Measurements from ENCODE around the gene DAAM1. TPM values are rescaled to one million over a fixed set of nuclear protein-coding genes. Genes with fewer than 3 reads are reported as not detected.

DAAM1 gene
- polyA plus RNA-seq, 2 donors: 21.7 to 32.7 TPM

- peaks cover 0 to 3% of the 10 kb centered on the region in 2 donors for H3K4me1 ChIP-seq (ENCODE audit: control insufficient read depth in 2 of 2, insufficient read depth in 2 of 2, low read length in 1 of 2)
- H3K27ac ChIP-seq (ENCODE audit: low read depth in 2 of 2, low read length in 1 of 2): no peak overlapping the region
- peaks cover 0 to 2% of the 10 kb centered on the region in 2 donors for H3K36me3 ChIP-seq (ENCODE audit: control insufficient read depth in 2 of 2, insufficient read depth in 2 of 2, low read length in 1 of 2)
These were observed 131.9 kb downstream of the DAAM1 start for GRCh38 chr14:59320361-59320760.

GRCh38 chr14:59320763-59321625 lies 132.5 kb downstream of the DAAM1 start:
- no peak overlapping the region for H3K4me3 ChIP-seq (ENCODE audit: low read depth in 1 of 2, low read length in 2 of 2)
- 25 to 52% methylated on average over 3 of the region's 3 CpGs for WGBS, 2 donors
- no peaks in the 10 kb centered on the region for H3K27me3 ChIP-seq (ENCODE audit: control insufficient read depth in 1 of 2, insufficient read depth in 2 of 2, low read length in 2 of 2)
- peaks cover 0 to 6% of the 10 kb centered on the region in 2 donors for H3K4me1 ChIP-seq (ENCODE audit: control insufficient read depth in 2 of 2, insufficient read depth in 2 of 2, low read length in 1 of 2)
- peak overlapping the region in 1 of 2 donors; percentile 63 for H3K27ac ChIP-seq (ENCODE audit: low read depth in 2 of 2, low read length in 1 of 2)
- H3K36me3 ChIP-seq (ENCODE audit: control insufficient read depth in 2 of 2, insufficient read depth in 2 of 2, low read length in 1 of 2): peaks cover 2 to 4% of the 10 kb centered on the region in 2 donors
- H3K9me3 ChIP-seq (ENCODE audit: control insufficient read depth in 2 of 2, insufficient read depth in 1 of 2, low read depth in 1 of 2, low read length in 1 of 2): no peaks in the 10 kb centered on the region

More at GRCh38 chr14:59320361-59320760, 131.9 kb downstream of the DAAM1 start:
- Histone ChIP-seq H3K4me3 (ENCODE audit: low read depth in 1 of 2, low read length in 2 of 2) (no peak overlapping the region), H3K9me3 (ENCODE audit: control insufficient read depth in 2 of 2, insufficient read depth in 1 of 2, low read depth in 1 of 2, low read length in 1 of 2) (no peaks in the 10 kb centered on the region), H3K27me3 (ENCODE audit: control insufficient read depth in 1 of 2, insufficient read depth in 2 of 2, low read length in 2 of 2) (no peaks in the 10 kb centered on the region)

- peaks cover 0 to 6% of the 10 kb centered on the region in 2 donors for H3K4me1 ChIP-seq (ENCODE audit: control insufficient read depth in 2 of 2, insufficient read depth in 2 of 2, low read length in 1 of 2)
- 44 to 62% methylated on average over 3 of the region's 3 CpGs for WGBS, 2 donors
- peak overlapping the region in 1 of 2 donors; percentile 63 for H3K27ac ChIP-seq (ENCODE audit: low read depth in 2 of 2, low read length in 1 of 2)
- no peaks in the 10 kb centered on the region for H3K9me3 ChIP-seq (ENCODE audit: control insufficient read depth in 2 of 2, insufficient read depth in 1 of 2, low read depth in 1 of 2, low read length in 1 of 2)
- no peak overlapping the region for H3K4me3 ChIP-seq (ENCODE audit: low read depth in 1 of 2, low read length in 2 of 2)
- H3K27me3 ChIP-seq (ENCODE audit: control insufficient read depth in 1 of 2, insufficient read depth in 2 of 2, low read length in 2 of 2): no peaks in the 10 kb centered on the region
- peaks cover 3 to 4% of the 10 kb centered on the region in 2 donors for H3K36me3 ChIP-seq (ENCODE audit: control insufficient read depth in 2 of 2, insufficient read depth in 2 of 2, low read length in 1 of 2)
These were observed 133.1 kb downstream of the DAAM1 start for GRCh38 chr14:59321626-59321949.

- Histone ChIP-seq H3K4me3 (ENCODE audit: low read depth in 1 of 2, low read length in 2 of 2) (no peak overlapping the region), H3K9me3 (ENCODE audit: control insufficient read depth in 2 of 2, insufficient read depth in 1 of 2, low read depth in 1 of 2, low read length in 1 of 2) (no peaks in the 10 kb centered on the region), H3K36me3 (ENCODE audit: control insufficient read depth in 2 of 2, insufficient read depth in 2 of 2, low read length in 1 of 2) (peaks cover 3 to 9% of the 10 kb centered on the region in 2 donors), H3K27ac (ENCODE audit: low read depth in 2 of 2, low read length in 1 of 2) (no peak overlapping the region), H3K27me3 (ENCODE audit: control insufficient read depth in 1 of 2, insufficient read depth in 2 of 2, low read length in 2 of 2) (no peaks in the 10 kb centered on the region), H3K4me1 (ENCODE audit: control insufficient read depth in 2 of 2, insufficient read depth in 2 of 2, low read length in 1 of 2) (peaks cover 0 to 4% of the 10 kb centered on the region in 2 donors)
- 50 to 61% methylated on average over 2 of the region's 2 CpGs for WGBS, 2 donors
These were observed 137.4 kb downstream of the DAAM1 start for GRCh38 chr14:59325906-59326305.

- Histone ChIP-seq H3K27me3 (ENCODE audit: control insufficient read depth in 1 of 2, insufficient read depth in 2 of 2, low read length in 2 of 2) (no peaks in the 10 kb centered on the region), H3K4me3 (ENCODE audit: low read depth in 1 of 2, low read length in 2 of 2) (no peak overlapping the region), H3K36me3 (ENCODE audit: control insufficient read depth in 2 of 2, insufficient read depth in 2 of 2, low read length in 1 of 2) (peaks cover 6 to 12% of the 10 kb centered on the region in 2 donors), H3K27ac (ENCODE audit: low read depth in 2 of 2, low read length in 1 of 2) (no peak overlapping the region), H3K4me1 (ENCODE audit: control insufficient read depth in 2 of 2, insufficient read depth in 2 of 2, low read length in 1 of 2) (peaks cover 0 to 3% of the 10 kb centered on the region in 2 donors), H3K9me3 (ENCODE audit: control insufficient read depth in 2 of 2, insufficient read depth in 1 of 2, low read depth in 1 of 2, low read length in 1 of 2) (no peaks in the 10 kb centered on the region)
- 73 to 75% methylated on average over 4 of the region's 4 CpGs for WGBS, 2 donors
These were observed 140.0 kb downstream of the DAAM1 start for GRCh38 chr14:59328454-59328853.

- peaks cover 0 to 3% of the 10 kb centered on the region in 2 donors for H3K4me1 ChIP-seq (ENCODE audit: control insufficient read depth in 2 of 2, insufficient read depth in 2 of 2, low read length in 1 of 2)
- H3K27me3 ChIP-seq (ENCODE audit: control insufficient read depth in 1 of 2, insufficient read depth in 2 of 2, low read length in 2 of 2): no peaks in the 10 kb centered on the region
- H3K4me3 ChIP-seq (ENCODE audit: low read depth in 1 of 2, low read length in 2 of 2): no peak overlapping the region
- WGBS, 2 donors: 68 to 81% methylated on average over 5 of the region's 5 CpGs
- H3K27ac ChIP-seq (ENCODE audit: low read depth in 2 of 2, low read length in 1 of 2): peak overlapping the region; percentile 4 to 23
- H3K36me3 ChIP-seq (ENCODE audit: control insufficient read depth in 2 of 2, insufficient read depth in 2 of 2, low read length in 1 of 2): peaks cover 6 to 12% of the 10 kb centered on the region in 2 donors
- H3K9me3 ChIP-seq (ENCODE audit: control insufficient read depth in 2 of 2, insufficient read depth in 1 of 2, low read depth in 1 of 2, low read length in 1 of 2): no peaks in the 10 kb centered on the region
These were observed 142.0 kb downstream of the DAAM1 start for GRCh38 chr14:59330455-59330854.

- Histone ChIP-seq H3K36me3 (ENCODE audit: control insufficient read depth in 2 of 2, insufficient read depth in 2 of 2, low read length in 1 of 2) (peaks cover 3 to 9% of the 10 kb centered on the region in 2 donors), H3K4me1 (ENCODE audit: control insufficient read depth in 2 of 2, insufficient read depth in 2 of 2, low read length in 1 of 2) (no peaks in the 10 kb centered on the region), H3K27ac (ENCODE audit: low read depth in 2 of 2, low read length in 1 of 2) (peak overlapping the region in 1 of 2 donors; percentile 49), H3K27me3 (ENCODE audit: control insufficient read depth in 1 of 2, insufficient read depth in 2 of 2, low read length in 2 of 2) (no peaks in the 10 kb centered on the region), H3K9me3 (ENCODE audit: control insufficient read depth in 2 of 2, insufficient read depth in 1 of 2, low read depth in 1 of 2, low read length in 1 of 2) (no peaks in the 10 kb centered on the region), H3K4me3 (ENCODE audit: low read depth in 1 of 2, low read length in 2 of 2) (no peak overlapping the region)
- 85 to 89% methylated on average over 3 of the region's 3 CpGs for WGBS, 2 donors
These were observed 142.8 kb downstream of the DAAM1 start for GRCh38 chr14:59331217-59331616.

GRCh38 chr14:59332727-59333126 lies 144.3 kb downstream of the DAAM1 start:
- Histone ChIP-seq H3K4me3 (ENCODE audit: low read depth in 1 of 2, low read length in 2 of 2) (no peak overlapping the region), H3K36me3 (ENCODE audit: control insufficient read depth in 2 of 2, insufficient read depth in 2 of 2, low read length in 1 of 2) (peaks cover 3 to 9% of the 10 kb centered on the region in 2 donors), H3K27ac (ENCODE audit: low read depth in 2 of 2, low read length in 1 of 2) (peak overlapping the region; percentile 33 to 45), H3K4me1 (ENCODE audit: control insufficient read depth in 2 of 2, insufficient read depth in 2 of 2, low read length in 1 of 2) (no peaks in the 10 kb centered on the region), H3K27me3 (ENCODE audit: control insufficient read depth in 1 of 2, insufficient read depth in 2 of 2, low read length in 2 of 2) (no peaks in the 10 kb centered on the region), H3K9me3 (ENCODE audit: control insufficient read depth in 2 of 2, insufficient read depth in 1 of 2, low read depth in 1 of 2, low read length in 1 of 2) (no peaks in the 10 kb centered on the region)
- WGBS, 2 donors: 28 to 54% methylated on average over 2 of the region's 2 CpGs

GRCh38 chr14:59333235-59333634 lies 144.8 kb downstream of the DAAM1 start:
- no peaks in the 10 kb centered on the region for H3K4me1 ChIP-seq (ENCODE audit: control insufficient read depth in 2 of 2, insufficient read depth in 2 of 2, low read length in 1 of 2)
- peaks cover 3 to 9% of the 10 kb centered on the region in 2 donors for H3K36me3 ChIP-seq (ENCODE audit: control insufficient read depth in 2 of 2, insufficient read depth in 2 of 2, low read length in 1 of 2)
- peak overlapping the region; percentile 48 to 71 for H3K27ac ChIP-seq (ENCODE audit: low read depth in 2 of 2, low read length in 1 of 2)
- H3K27me3 ChIP-seq (ENCODE audit: control insufficient read depth in 1 of 2, insufficient read depth in 2 of 2, low read length in 2 of 2): no peaks in the 10 kb centered on the region
- no peak overlapping the region for H3K4me3 ChIP-seq (ENCODE audit: low read depth in 1 of 2, low read length in 2 of 2)
- 36 to 50% methylated on average over 2 of the region's 2 CpGs for WGBS, 2 donors
- H3K9me3 ChIP-seq (ENCODE audit: control insufficient read depth in 2 of 2, insufficient read depth in 1 of 2, low read depth in 1 of 2, low read length in 1 of 2): no peaks in the 10 kb centered on the region

GRCh38 chr14:59333668-59334067 lies 145.2 kb downstream of the DAAM1 start:
- Histone ChIP-seq H3K4me3 (ENCODE audit: low read depth in 1 of 2, low read length in 2 of 2) (no peak overlapping the region), H3K9me3 (ENCODE audit: control insufficient read depth in 2 of 2, insufficient read depth in 1 of 2, low read depth in 1 of 2, low read length in 1 of 2) (no peaks in the 10 kb centered on the region), H3K36me3 (ENCODE audit: control insufficient read depth in 2 of 2, insufficient read depth in 2 of 2, low read length in 1 of 2) (peaks cover 3 to 7% of the 10 kb centered on the region in 2 donors), H3K4me1 (ENCODE audit: control insufficient read depth in 2 of 2, insufficient read depth in 2 of 2, low read length in 1 of 2) (no peaks in the 10 kb centered on the region), H3K27me3 (ENCODE audit: control insufficient read depth in 1 of 2, insufficient read depth in 2 of 2, low read length in 2 of 2) (no peaks in the 10 kb centered on the region), H3K27ac (ENCODE audit: low read depth in 2 of 2, low read length in 1 of 2) (peak overlapping the region in 1 of 2 donors; percentile 48)
- WGBS, 2 donors: 13 to 24% methylated on average over 1 of the region's 1 CpG
